T-helper 9 cell (primary cell): ENCODE results near the gene SLC5A10.
"Not testable (repeated sequence)": the region's sequence is repeated elsewhere in the genome, so short reads cannot be mapped to it uniquely, and the experiment has no call there.

Source experiments
- DNase-seq: peaks from one replicate; pipeline ENCODE4 v3.0.0-alpha.2; 2020

SLC5A10 gene

DNA sequence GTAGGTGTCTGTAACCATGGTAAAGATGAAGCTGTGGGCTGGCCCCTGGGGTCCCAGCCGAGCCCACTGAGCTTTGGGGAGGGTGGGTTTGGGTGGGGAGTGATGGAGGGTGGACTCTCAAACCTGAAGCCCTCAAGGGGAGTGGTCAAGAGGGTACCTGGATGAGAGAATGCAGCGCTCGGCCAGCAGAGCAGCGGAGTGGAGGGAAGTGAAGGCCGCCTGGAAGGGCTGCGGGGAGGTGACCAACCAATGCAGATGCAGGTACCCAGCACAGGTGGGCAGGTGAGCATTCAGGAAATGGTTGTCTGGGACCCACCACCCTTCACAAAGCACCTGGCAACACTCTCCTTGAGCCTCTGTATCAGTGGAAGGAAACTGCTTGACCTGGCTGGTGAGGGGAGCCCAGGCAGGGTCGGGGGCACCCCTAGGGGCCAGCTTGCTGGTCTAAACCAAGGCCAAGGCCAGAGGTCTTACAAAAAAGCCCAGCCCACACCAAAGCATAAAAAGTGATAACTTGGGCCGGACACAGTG is 3.4 kb upstream of the SLC5A10 start:
- DNase-seq, result no peak

DNA sequence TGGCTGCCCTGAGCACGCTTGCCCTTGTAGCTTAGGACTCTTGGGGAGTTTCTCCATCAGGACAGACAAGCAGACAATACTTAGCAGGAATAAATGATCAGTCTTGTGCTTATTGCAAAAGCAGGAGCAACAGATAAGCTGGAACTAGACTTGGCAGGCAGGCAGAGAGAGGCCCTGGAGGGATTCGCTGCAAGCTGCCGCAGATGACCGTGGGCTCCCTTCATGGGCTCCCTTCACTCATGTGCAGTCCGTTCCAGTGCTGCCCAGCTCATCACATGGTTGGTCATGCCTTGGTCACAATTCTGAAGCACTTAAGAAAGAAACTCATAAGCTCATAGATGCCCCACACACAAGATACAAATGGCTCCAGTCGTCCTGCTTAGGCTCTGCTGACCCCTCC is 2.4 kb upstream of the SLC5A10 start:
- DNase-seq, result no peak

DNA sequence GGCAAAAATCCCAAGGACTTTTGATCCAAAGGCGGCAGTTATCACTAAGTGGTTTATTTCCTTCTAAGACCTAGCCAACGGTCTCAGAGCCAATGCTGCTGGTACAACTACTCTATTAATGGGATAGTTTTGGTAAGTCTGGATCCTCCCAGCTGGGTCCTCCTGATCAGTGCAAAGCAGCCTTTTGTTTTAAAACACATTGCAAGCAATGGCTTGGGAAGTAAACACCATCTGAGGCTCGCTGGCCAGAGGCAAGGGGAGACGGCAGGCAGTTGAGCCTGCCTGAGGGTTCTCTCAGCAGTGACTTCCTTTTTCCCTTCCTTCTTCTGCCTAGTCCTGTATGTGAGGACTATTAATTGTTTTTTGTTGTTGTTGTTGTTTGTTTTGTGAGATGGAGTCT is 1.6 kb upstream of the SLC5A10 start:
- no peak for DNase-seq

DNA sequence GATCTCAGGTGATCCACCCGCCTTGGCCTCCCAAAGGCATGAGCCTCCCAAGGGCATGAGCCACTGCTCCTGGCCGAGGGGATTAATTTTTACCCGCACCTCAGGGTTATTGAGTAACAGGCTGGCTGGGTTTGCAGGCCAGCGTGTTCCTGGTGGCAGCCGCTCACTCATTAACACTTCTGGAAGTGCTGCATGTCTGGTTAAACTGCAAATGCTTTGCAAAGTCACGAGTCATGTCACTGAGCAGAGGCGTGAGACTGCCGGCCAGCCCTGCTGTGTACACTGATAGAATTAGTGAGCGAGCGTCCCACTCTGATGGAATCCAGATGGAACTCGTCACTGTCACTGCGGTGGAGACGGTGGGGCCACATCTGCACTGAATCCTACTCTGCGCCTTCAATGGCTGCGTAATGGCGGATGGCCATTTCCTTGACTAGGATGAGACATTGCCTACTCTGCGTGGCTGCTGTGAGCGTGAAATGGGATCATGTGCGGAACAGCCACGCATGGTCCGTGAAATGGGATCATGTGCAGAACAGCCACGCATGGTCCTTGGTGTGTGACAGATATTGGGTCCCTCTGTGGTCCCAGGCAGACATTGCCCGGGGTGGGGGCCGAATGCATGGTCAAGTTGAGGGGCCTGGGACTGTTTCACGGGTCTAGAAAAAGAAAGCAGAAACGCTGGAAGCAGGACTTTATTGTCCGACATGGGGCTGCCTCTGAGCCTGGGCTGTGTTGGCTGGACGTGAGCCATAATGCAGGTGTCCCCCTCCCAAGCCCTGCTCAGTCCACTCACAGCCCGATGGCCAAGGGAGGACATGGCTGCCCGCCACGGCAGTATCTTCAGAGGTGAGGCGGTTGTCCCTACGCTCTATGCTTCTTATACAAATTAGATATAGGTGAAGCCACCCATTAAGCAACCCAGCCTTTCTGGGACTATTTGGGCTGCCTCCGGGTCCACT is 740 bp upstream of the SLC5A10 start:
- DNase-seq, result no peak

DNA sequence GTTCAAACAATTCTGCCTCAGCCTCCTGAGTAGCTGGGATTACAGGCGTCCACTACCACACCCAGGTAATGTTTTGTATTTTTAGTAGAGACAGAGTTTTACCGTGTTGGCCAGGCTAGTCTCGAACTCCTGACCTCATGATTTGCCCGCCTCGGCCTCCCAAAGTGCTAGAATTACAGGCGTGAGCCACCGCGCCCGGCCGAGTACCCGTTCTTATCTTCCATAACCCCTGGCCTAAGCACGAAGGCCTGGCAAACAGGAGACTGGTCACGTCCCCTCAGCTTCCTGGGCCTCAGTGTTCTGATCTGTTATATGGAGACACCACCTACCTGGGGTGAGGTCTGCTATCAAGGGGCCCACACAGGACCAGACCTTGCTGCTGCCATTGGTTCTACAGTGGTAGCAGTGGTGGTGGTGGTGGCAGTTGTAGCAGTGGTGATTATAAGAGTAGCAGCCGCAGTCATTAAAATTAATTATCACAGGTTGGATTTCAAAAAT is 1.3 kb downstream of the SLC5A10 start:
- no peak for DNase-seq

DNA sequence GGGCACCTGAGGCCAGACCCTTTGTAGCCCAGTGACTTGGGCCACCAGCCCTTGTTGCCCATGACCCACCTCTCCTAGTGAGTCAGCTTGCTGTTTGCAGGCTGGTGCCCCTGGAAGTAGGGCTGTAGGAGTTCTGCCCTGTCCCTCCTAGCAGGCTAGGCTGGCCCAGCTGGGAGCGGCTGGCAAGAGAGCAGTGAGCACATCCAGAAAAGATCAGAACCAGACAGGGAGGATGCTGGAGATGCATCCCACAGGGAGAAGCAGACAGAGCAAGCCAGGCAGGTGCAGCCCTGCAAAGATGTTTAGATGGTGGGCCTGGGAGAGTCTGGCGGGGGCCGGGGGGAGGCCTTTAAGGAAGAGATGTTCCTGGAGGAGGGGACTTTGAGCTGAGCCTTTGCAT is 2.4 kb downstream of the SLC5A10 start:
- DNase-seq, result no peak

DNA sequence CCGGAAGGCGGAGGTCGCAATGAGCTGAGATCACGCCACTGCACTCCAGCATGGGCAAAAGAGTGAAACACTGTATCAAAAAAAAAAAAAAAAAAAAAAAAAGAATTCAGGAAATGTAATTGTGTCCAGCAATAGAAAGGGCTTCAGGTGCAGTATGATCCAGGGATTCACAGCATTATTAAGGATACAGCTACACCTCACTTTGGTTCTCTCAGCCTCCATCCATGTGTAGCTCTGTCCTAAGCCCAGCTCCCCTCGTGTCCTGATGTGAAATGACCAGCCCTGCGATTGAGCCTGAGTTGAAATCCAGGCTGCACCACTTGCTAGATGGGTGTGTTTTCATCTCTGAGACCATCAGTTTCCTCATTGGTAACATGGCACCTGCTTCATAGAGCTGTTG is 3.0 kb downstream of the SLC5A10 start:
- no peak for DNase-seq

DNA sequence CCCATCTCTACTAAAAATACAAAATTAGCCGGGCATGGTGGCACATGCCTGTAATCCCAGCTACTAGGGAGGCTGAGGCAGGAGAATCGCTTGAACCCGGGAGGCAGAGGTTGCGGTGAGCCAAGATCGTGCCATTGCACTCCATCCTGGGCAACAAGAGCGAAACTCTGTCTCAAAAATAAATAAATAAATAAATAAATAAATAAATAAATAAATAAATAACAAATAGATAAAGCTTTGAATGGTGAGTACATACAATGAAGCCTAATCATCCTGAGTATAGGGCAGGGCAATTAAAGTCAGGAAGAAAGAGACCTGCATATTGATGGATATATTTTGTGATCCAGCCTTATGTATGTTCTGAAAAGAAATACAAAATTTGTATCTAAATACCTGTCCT is 4.1 kb downstream of the SLC5A10 start:
- not testable (repeated sequence) for DNase-seq

DNA sequence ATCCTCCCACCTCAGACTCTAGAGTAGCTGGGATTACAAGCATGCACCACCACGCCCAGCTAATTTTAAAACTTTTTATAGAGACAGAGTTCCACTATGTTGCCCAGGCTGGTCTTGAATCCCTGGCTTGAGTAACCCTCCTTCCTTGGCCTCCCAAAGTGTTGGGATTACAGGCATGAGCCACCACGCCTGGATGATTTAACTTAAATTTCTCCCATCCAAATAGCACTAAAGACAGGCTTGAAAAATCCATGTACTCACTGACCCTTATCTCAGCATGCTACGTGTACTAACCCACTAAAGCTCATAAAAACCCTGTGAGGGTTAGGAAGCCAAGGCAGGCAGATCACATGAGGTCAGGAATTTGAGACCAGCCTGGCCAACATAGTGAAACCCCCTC is 4.6 kb downstream of the SLC5A10 start:
- DNase-seq, result no peak

DNA sequence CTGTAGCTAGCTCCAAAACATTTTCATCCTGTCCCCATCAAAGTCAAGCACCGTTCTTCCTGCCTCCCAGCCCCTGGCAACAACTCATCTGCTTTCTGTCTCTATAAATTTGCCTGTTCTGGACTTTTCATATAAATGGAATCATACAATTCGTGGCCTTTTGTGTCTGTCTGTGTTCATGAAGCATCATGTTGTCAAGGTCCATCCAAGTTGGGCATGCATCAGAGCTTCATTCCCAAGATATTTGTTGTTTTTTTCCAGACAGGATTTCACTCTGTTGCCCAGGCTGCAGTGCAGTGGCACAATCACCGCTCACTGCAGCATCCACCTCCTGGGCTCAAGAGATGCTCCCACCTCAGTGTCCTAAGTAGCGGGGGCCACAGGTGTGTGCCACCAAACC is 5.9 kb downstream of the SLC5A10 start:
- DNase-seq, result no peak

DNA sequence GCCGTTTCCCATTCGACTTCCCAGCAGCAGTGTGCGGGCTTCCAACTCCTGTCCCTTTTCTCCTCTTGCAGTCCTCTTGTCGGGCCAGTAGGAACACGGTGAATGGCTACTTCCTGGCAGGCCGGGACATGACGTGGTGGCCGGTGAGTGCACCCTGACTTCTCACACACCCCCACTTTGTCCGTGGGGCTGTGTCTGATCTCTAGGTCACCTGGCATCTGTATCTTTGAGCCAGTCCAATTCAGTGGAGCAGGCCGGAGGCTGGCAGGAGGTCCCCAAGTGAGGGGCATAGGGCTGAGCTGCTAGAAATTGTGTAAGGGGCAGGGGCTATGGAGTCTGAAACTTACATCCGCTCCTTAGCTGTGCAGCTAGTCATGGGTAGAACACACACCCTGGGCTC is 6.6 kb downstream of the SLC5A10 start:
- DNase-seq, result no peak

DNA sequence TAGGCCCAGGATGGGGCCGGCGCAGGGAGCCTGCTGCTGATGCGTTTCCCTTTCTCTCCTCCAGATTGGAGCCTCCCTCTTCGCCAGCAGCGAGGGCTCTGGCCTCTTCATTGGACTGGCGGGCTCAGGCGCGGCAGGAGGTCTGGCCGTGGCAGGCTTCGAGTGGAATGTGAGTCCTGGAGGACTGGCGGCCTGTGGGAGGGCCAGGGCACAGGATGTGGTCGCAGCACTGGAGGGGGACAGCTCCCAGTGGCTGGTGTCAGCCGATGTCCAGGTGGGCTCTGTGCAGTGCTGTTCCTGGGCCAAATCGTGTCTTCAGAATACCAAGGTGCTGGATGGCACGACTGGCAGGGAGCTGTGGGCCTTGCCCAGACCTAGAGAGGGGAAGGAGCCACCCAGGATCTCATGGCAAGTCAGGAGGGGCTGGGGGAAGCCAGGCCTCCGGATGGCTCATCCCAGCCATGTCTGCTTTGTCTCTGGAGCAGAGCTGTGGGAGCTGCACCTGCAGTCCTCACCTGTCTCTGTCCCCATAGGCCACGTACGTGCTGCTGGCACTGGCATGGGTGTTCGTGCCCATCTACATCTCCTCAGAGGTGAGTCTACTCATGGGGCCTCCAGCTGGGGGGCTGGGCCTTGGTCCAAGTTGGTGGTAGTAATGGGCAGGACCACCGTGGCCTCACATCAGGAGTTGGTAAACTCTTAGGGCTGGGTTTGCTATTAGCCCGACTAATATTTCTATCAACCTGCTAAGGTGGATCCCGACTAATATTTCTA is 7.3 kb downstream of the SLC5A10 start:
- no peak for DNase-seq

DNA sequence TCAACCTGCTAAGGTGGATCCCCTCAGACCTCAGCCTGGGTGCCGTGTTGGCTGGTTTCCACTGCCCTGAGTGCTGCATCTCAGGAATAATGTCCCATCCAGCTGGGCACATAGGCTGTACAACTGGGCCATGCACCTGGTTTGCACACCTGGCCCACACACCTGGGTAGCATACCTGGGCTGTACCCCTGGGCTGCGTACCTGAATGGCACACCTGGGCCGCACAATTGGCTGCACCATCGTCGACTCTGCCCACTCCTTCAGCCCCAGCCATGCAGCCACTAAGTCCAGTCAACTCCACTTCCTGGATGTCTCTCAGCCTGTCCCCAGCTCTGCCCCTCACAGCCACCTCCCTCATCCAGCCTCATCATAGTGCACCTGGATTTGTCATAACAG is 7.9 kb downstream of the SLC5A10 start:
- DNase-seq, result no peak

DNA sequence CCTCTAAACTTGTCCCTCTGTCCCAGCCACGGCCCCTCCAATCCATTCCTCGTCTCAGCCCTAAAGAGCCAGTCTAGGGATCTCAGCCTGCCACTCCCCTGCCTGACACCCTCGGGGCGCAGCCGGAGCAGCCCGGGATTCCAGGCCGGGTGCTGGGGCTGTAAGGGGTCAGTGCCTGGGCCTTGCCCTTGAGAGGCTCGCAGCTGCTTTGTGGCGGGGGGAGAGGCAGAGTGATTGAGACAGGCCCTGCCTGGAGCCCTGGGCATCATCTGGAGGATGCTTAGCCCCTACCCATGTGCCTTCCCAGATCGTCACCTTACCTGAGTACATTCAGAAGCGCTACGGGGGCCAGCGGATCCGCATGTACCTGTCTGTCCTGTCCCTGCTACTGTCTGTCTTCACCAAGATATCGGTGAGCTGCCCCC is 8.3 kb downstream of the SLC5A10 start:
- DNase-seq, result no peak

DNA sequence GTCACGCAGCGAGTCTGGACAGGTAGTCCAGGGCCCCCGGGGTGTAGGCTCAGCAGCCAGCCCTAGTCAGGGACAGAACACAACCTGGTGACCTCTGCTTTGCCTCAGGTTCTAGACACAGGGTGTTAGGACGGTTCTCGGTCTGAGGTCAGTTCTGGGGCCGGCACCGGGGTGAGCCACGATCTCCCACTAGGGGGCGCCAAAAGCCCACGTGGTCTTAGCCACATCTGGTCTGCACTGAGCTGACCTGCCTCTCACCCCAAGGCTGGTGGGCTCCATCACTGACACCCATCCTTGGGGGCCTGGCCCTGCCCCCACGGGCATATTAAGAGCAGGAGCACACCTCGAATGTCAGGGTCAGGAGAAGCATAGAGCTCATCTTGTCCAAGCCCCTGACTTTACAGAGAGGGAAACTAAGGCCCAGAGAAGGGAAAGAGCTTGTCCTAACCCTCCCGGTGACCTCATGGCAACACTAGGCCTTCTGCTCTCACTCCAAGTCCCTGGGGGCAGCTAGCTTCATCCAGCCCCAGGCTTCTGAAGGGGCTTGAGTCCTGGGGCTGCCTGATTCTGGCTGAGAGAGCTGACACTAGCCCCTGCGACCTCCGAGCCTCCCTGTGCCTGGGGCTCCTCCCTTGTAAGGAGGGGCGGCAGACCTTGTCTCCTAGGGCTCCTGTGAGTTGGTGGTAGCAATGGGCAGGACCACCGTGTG is 9.0 kb downstream of the SLC5A10 start:
- peak; percentile 73 for DNase-seq

DNA sequence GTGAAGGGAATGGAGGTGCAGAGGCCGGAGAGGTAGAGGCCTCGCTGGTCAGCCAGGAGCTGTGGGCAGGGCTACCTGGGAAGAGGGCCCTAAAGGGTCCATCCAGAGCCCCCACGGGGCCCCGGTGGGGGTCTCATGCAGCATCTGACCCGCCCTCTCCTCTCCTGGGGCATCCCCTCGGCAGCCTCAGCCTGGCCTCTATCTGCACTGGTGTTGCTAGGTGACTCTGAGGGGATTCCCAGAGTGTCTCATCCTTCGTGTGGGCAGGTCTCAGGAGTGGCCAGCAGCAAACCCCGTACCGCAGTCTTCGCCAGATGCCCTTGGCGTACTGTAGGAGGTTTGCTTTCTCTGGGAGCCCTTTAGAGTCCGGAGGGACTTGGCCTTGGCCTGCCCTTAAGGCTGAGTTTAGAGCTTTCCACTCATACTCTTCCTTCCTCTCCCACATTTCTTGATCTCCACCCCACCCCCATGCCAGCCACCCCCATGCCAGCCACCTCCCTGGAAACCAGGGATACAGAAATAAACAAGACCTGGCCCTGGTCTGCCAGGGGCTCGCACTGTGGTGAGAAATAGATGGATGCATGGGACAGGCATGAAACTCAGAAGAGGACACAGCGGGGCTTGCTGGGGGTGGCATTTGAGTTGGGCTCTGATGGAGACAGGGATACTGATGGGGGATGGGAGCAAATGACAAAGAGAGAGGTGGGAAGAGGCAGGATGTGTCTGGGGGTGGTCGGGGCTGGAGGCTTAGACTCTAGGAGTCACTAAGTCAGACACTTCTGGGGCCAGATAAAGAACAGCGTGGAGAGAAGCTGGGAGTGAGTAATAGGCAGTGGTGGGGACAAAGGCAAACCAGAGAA is 9.9 kb downstream of the SLC5A10 start:
- no peak for DNase-seq

DNA sequence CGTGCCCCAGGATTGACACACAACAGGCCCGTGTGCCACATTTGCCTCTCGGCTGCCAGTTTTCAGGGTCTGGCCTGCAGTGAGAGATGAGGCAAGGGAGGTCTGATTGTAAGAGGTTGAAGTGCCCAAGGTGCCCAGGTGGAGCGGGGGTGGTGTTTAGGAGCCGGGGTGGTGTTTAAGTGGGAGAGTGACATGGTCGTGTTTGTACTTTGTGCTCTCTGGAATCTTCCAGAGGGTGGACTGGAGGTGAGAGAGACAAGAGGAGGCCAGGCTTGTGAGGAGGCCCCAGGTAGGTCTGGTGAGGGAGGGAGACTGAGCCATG is 10.5 kb downstream of the SLC5A10 start:
- DNase-seq, result no peak

DNA sequence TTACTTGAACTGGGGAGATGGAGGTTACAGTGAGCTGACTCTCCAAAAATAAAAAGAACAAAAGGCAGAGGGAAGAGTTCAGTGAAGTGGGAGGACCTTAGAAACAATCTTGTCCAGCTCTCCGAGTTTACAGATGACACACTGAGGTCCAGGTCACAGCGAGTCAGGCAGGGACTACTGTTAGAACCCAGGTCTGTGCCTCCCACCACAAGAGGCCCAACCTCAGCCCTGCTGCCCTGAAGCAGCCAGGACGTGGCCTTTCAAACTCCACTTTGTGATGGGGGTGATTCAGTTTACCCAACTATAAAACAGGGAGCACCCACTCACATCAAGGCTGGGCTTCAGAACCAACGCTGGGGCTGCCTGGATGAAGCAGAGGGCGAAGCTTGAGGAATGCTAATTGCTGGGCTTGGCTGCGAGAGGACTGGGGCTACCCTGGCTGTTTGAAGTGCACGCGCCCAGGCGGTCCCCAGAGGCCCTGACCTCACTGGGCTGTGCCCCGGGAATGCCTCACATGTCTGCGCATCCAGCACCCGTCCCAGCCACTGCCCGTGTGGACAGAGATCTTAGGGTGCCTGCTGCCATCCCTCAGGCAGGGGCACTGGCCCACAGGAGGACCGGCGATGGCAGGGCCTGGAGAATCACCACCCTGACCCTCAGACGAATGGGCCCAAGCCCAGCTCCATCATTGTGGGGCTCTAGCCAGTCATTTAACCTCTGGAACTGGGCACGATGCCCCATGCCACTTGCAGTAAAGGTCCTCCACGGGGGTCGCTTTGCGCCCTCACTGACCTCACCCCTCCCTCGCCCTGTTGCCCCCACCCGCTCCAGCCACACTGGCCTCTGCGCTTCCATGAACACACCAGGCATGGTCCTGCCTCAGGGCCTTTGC is 11.4 kb downstream of the SLC5A10 start:
- no peak for DNase-seq

DNA sequence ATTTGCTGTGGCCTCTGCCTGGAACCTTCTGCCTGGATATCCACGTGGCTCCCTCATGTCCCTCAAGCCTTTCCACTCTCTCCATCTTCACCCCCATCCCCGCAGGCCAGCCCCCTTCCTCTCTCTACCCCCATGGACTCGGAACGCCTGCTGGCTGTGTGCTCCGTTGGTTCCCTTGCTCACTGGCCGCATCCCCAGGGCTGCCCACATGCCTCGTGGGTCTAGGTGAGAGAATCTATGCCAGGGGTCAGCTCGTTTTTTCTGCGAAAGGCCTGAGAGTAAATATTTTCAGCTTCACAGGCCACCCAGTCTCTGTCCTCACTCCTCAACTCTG is 12.0 kb downstream of the SLC5A10 start:
- no peak for DNase-seq

DNA sequence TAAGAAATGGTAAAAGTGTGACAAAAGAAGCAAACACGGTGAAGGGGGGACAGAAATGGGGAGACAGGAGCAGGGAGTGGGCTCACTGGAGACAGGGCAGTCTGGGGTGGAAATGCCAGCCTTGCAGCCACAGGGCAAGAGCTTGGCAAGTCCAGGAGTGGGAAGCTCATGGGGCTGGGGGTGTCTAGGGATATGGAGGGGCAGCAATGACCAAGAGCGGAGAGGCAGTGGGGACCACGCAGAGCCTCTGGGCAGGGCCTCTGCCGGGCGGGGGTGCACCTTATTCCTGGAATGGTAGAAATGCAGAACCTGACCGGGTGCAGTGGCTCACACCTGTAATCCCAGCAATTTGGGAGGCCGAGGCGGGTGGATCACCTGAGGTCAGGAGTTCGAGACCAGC is 12.6 kb downstream of the SLC5A10 start:
- no peak for DNase-seq
